Transverse colon (tissue), 3 donors: ENCODE results near the gene SSUH2.

Experiments used
- EP300 ChIP-seq: sonication (generic); formaldehyde crosslinking; IDR thresholded peaks from one replicate; pipeline ENCODE4 v1.6.1; 2017; ENCODE audit warnings: antibody characterized with exemption, low read depth
- POLR2A ChIP-seq: fragments of 450-650 bp; IDR thresholded peaks from one replicate; pipeline ENCODE4 v1.6.1; 2016; ENCODE audit warnings: antibody characterized with exemption, mild to moderate bottlenecking, moderate library complexity
- TF ChIP-seq, protein P1 (sequence below), 5 experiments: fragments of 200-600 bp in 3 of 5; fragments of 450-650 bp in 2 of 5; sonication (generic) in 3 of 5; IDR thresholded peaks; 1 replicate in 2 of 5; 2 replicates in 3 of 5; pipeline ENCODE4 v1.5.1; 2016 to 2017; ENCODE audit warnings: antibody characterized with exemption in 5 of 5, inconsistent platforms in 3 of 5, mild to moderate bottlenecking in 2 of 5, moderate library complexity in 1 of 5

DNA sequence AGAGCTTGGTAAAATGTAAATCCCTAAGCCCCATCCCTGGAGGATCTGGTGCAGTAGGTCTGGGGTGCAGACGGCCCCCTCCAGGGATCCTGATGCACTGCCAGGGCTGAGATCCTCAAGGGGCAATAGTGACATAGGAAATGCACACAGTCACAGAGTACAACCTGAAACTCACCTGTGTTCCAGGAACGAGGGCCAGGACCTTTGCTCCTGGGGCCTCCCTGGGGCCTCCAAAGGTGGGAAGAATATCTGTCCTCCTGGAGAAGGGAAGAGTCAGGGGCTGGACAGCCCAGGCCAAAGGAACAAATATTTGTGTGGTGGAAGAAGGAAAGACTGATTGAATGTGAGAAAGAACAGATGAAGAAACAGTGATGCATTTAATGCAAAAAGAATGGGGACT, 9.5 kb downstream of the SSUH2 start:
- TF ChIP-seq, protein P1, sequence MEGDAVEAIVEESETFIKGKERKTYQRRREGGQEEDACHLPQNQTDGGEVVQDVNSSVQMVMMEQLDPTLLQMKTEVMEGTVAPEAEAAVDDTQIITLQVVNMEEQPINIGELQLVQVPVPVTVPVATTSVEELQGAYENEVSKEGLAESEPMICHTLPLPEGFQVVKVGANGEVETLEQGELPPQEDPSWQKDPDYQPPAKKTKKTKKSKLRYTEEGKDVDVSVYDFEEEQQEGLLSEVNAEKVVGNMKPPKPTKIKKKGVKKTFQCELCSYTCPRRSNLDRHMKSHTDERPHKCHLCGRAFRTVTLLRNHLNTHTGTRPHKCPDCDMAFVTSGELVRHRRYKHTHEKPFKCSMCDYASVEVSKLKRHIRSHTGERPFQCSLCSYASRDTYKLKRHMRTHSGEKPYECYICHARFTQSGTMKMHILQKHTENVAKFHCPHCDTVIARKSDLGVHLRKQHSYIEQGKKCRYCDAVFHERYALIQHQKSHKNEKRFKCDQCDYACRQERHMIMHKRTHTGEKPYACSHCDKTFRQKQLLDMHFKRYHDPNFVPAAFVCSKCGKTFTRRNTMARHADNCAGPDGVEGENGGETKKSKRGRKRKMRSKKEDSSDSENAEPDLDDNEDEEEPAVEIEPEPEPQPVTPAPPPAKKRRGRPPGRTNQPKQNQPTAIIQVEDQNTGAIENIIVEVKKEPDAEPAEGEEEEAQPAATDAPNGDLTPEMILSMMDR (IDR thresholded peaks at IDR 0.05): no peak
- no peak for TF ChIP-seq POLR2A
- TF ChIP-seq EP300: no peak
